HCT116 (cell line): Measurements from ENCODE around the gene RAB4B. TPM values are rescaled to one million over a fixed set of nuclear protein-coding genes. Genes with fewer than 3 reads are reported as not detected.

Experiments
- ATAC-seq: fragments of 200-7000 bp; cut with Tn5 transposase; 2 replicates; pipeline ENCODE4 v1.9.1; 2020; ENCODE audit warnings: mild to moderate bottlenecking, moderate library complexity
- BruUV-seq: library from RNA; stranded (reverse); fragments of 400-500 nt; replicated peaks from 2 replicates; lab custom pipeline; 2021; lab: Mats Ljungman, UMichigan
- CTCF ChIA-PET: fragments of 300-600 bp; sonication (Branson Sonifier 250); formaldehyde crosslinking; loops from one replicate; lab custom pipeline; 2021; ENCODE audit warnings: antibody characterized with exemption; lab: Charles Lee
- POLR2A ChIA-PET: fragments of 300-600, 350-600 bp; sonication (Branson Sonifier 250); formaldehyde crosslinking; loops from one replicate; lab custom pipeline; 2021; ENCODE audit warnings: antibody characterized with exemption; lab: Charles Lee
- RAD21 ChIA-PET, 2 experiments: fragments of 300-600 bp; sonication (Branson Sonifier 250); formaldehyde crosslinking; loops; one replicate each; lab custom pipeline; 2023; ENCODE audit warnings: low total read pairs in 2 of 2; ENCODE audit not compliant: uncharacterized antibody in 2 of 2, unreplicated experiment in 2 of 2, low non-redundant PET in 1 of 2; lab: Charles Lee
- DNase-seq: peaks from one replicate; pipeline ENCODE4 v3.0.0-alpha.2; 2010; ENCODE audit warnings: low read depth, low spot score
- H2AFZ ChIP-seq: fragments of 200-600 bp; shearing (Covaris generic), sonication (generic); 2 replicates; pipeline ENCODE4 v1.6.1; 2017; ENCODE audit warnings: low read depth, mixed run types, mixed read lengths, antibody characterized with exemption, low read length; ENCODE audit not compliant: poor library complexity, severe bottlenecking
- H3K27ac ChIP-seq: 2 replicates; pipeline ENCODE4 v1.5.1; 2012; ENCODE audit warnings: low read depth, low read length
- H3K27me3 ChIP-seq: fragments of 200-600 bp; sonication (generic); 2 replicates; pipeline ENCODE4 v1.6.1; 2016; ENCODE audit warnings: mixed run types, low read length, mixed read lengths; ENCODE audit not compliant: insufficient read depth
- H3K36me3 ChIP-seq, 2 experiments: fragments of 200-500 bp in 1 of 2; fragments of 200-600 bp in 1 of 2; sonication (Bioruptor generic) in 1 of 2; sonication (generic) in 1 of 2; 2 replicates each; pipeline versions ENCODE4 v1.5.1 to v1.6.1; 2014 to 2016; ENCODE audit warnings: low read length in 2 of 2, inconsistent platforms in 1 of 2, mixed read lengths in 1 of 2, mixed run types in 1 of 2; ENCODE audit not compliant: insufficient read depth in 2 of 2, control insufficient read depth in 1 of 2
- H3K4me1 ChIP-seq, 2 experiments: fragments of 200-600 bp in 1 of 2; sonication (generic) in 1 of 2; 2 replicates each; pipeline versions ENCODE4 v1.5.1 to v1.6.1; 2012 to 2017; ENCODE audit warnings: low read length in 2 of 2, inconsistent platforms in 1 of 2, mild to moderate bottlenecking in 1 of 2, mixed read lengths in 1 of 2, mixed run types in 1 of 2, moderate library complexity in 1 of 2; ENCODE audit not compliant: insufficient read depth in 2 of 2, control insufficient read depth in 1 of 2
- H3K4me2 ChIP-seq: fragments of 200-600 bp; sonication (generic); 2 replicates; pipeline ENCODE4 v1.6.1; 2017; ENCODE audit warnings: mixed run types, low read length, mixed read lengths
- H3K4me3 ChIP-seq, 2 experiments: fragments of 200-600 bp in 1 of 2; sonication (generic) in 1 of 2; replicated peaks in 1 of 2; 2 replicates each; pipeline ENCODE4 v1.5.1; 2011 to 2016; ENCODE audit warnings: low read length in 2 of 2, control low read depth in 1 of 2, low read depth in 1 of 2, mild to moderate bottlenecking in 1 of 2, mixed read lengths in 1 of 2, mixed run types in 1 of 2
- H3K79me2 ChIP-seq: fragments of 200-600 bp; sonication (generic); 2 replicates; pipeline ENCODE4 v1.6.1; 2017; ENCODE audit warnings: mild to moderate bottlenecking, mixed run types, low read length, moderate library complexity, mixed read lengths; ENCODE audit not compliant: insufficient read depth
- H3K9ac ChIP-seq: fragments of 200-600 bp; sonication (generic); 2 replicates; pipeline ENCODE4 v1.6.1; 2016; ENCODE audit warnings: low read length, mixed read lengths
- H3K9me2 ChIP-seq: fragments of 200-600 bp; sonication (generic), shearing (Covaris generic); 2 replicates; pipeline ENCODE4 v1.6.1; 2017; ENCODE audit warnings: mixed run types, mild to moderate bottlenecking, moderate library complexity; ENCODE audit not compliant: insufficient read depth
- H3K9me3 ChIP-seq, 2 experiments: fragments of 200-500 bp in 1 of 2; fragments of 200-600 bp in 1 of 2; sonication (Bioruptor generic) in 1 of 2; sonication (generic) in 1 of 2; 2 replicates each; pipeline ENCODE4 v1.6.1; 2014 to 2017; ENCODE audit warnings: low read length in 2 of 2, mixed read lengths in 2 of 2, inconsistent platforms in 1 of 2, low read depth in 1 of 2, mild to moderate bottlenecking in 1 of 2, mixed run types in 1 of 2, moderate library complexity in 1 of 2; ENCODE audit not compliant: control insufficient read depth in 1 of 2, insufficient read depth in 1 of 2
- H4K20me1 ChIP-seq: fragments of 200-600 bp; sonication (generic), shearing (Covaris generic); 2 replicates; pipeline ENCODE4 v1.6.1; 2017; ENCODE audit warnings: mixed run types, mild to moderate bottlenecking, moderate library complexity; ENCODE audit not compliant: insufficient read depth
- CBX3 ChIP-seq: IDR thresholded peaks from 2 replicates; pipeline ENCODE4 v1.6.1; 2012; ENCODE audit warnings: low read depth
- CEBPB ChIP-seq: IDR thresholded peaks from 2 replicates; pipeline ENCODE4 v1.6.1; 2012; ENCODE audit warnings: low read depth
- CTCF ChIP-seq, 3 experiments: fragments of 200-600 bp in 1 of 3; sonication (generic) in 1 of 3; IDR thresholded peaks in 2 of 3; conservative IDR thresholded peaks in 1 of 3; 2 replicates each; pipeline ENCODE4 v1.5.1; 2012 to 2017; ENCODE audit warnings: low read depth in 2 of 3, low read length in 2 of 3, antibody characterized with exemption in 1 of 3, borderline replicate concordance in 1 of 3, control low read depth in 1 of 3, mild to moderate bottlenecking in 1 of 3, mixed read lengths in 1 of 3, mixed run types in 1 of 3, moderate library complexity in 1 of 3; ENCODE audit not compliant: insufficient read depth in 1 of 3
- EGR1 ChIP-seq: IDR thresholded peaks from 2 replicates; pipeline ENCODE4 v1.6.1; 2012; ENCODE audit warnings: low read depth
- ELF1 ChIP-seq: IDR thresholded peaks from 2 replicates; pipeline ENCODE4 v1.6.1; 2012; ENCODE audit warnings: low read depth, borderline replicate concordance
- EZH2 ChIP-seq: fragments of 200-600 bp; sonication (generic); IDR thresholded peaks from 2 replicates; pipeline ENCODE4 v1.6.1; 2017; ENCODE audit warnings: antibody characterized with exemption, mixed run types
- JUND ChIP-seq: IDR thresholded peaks from 2 replicates; pipeline ENCODE4 v1.6.1; 2012
- MAX ChIP-seq: IDR thresholded peaks from 2 replicates; pipeline ENCODE4 v1.6.1; 2012
- POLR2A ChIP-seq: IDR thresholded peaks from 2 replicates; pipeline ENCODE4 v1.7.0; 2011; ENCODE audit warnings: borderline replicate concordance; ENCODE audit not compliant: insufficient read depth, insufficient read length; ENCODE audit errors: extremely low read depth
- POLR2AphosphoS5 ChIP-seq: IDR thresholded peaks from 2 replicates; pipeline ENCODE4 v1.6.1; 2011; ENCODE audit warnings: mild to moderate bottlenecking, low read depth, low read length, moderate library complexity
- RAD21 ChIP-seq: IDR thresholded peaks from 2 replicates; pipeline ENCODE4 v1.6.1; 2012; ENCODE audit warnings: low read depth, mild to moderate bottlenecking
- SIN3A ChIP-seq: IDR thresholded peaks from 2 replicates; pipeline ENCODE4 v1.6.1; 2012; ENCODE audit warnings: low read depth
- TCF7L2 ChIP-seq: IDR thresholded peaks from 2 replicates; pipeline ENCODE4 v1.7.0; 2011; ENCODE audit warnings: borderline replicate concordance, inconsistent platforms; ENCODE audit not compliant: insufficient read depth, insufficient read length; ENCODE audit errors: extremely low read depth
- YY1 ChIP-seq: IDR thresholded peaks from 2 replicates; pipeline ENCODE4 v1.6.1; 2011; ENCODE audit warnings: low read length, low read depth, moderate library complexity, mild to moderate bottlenecking; ENCODE audit not compliant: insufficient replicate concordance; ENCODE audit errors: extremely low read depth
- ZBTB33 ChIP-seq: IDR thresholded peaks from 2 replicates; pipeline ENCODE4 v1.6.1; 2011; ENCODE audit warnings: mild to moderate bottlenecking, low read length, moderate library complexity; ENCODE audit not compliant: insufficient replicate concordance; ENCODE audit errors: extremely low read depth
- ZFX ChIP-seq: fragments of 450-650 bp; IDR thresholded peaks from 2 replicates; pipeline ENCODE4 v1.6.1; 2017
- intact Hi-C: fragments of 100-400 bp; cut with micrococcal nuclease; formaldehyde crosslinking; loops from 2 replicates; pipeline ENCODE4 v1.10.0; 2022
- total RNA-seq: library from RNA; stranded (reverse); gene quantifications from one replicate; pipeline ENCODE4 v1.2.1, GENCODE V29; 2021; ENCODE audit not compliant: unreplicated experiment

Gene RAB4B
- total RNA-seq, 1 experiment from 2014 or later = 18.7 TPM

- no peak for DNase-seq
- H3K9ac ChIP-seq = no peak overlapping the region
- RAD21 ChIA-PET = no interaction called here
- H3K4me3 ChIP-seq = no peak overlapping the region
- H3K4me1 ChIP-seq = peaks cover 8 to 11% of the 10 kb centered on the region in 2 experiments; a peak in 2 of 4 replicates
- H3K27ac ChIP-seq = no peak overlapping the region
- H3K27me3 ChIP-seq = no peaks in the 10 kb centered on the region
- intact Hi-C loops = no loop called here
- TF ChIP-seq RAD21 = no peak
- TF ChIP-seq POLR2A = no peak
- no peak for TF ChIP-seq ELF1
- TF ChIP-seq JUND = no peak
- no peak for TF ChIP-seq CTCF (IDR thresholded peaks at IDR 0.05 in 2 of 3, conservative IDR thresholded peaks at IDR 0.05 in 1 of 3; ENCODE audit: borderline replicate concordance in 1 of 3, insufficient read depth in 1 of 3, low read depth in 2 of 3, low read length in 2 of 3)
- no peak for TF ChIP-seq YY1
- TF ChIP-seq TCF7L2 = no peak
- TF ChIP-seq ZBTB33 = no peak
- no peak for TF ChIP-seq MAX
- no peak for TF ChIP-seq ZFX
- no peak for TF ChIP-seq POLR2AphosphoS5
- TF ChIP-seq EZH2 = no peak
- TF ChIP-seq EGR1 = no peak
- TF ChIP-seq CEBPB = no peak
- TF ChIP-seq CBX3 = no peak
- no peak for TF ChIP-seq SIN3A
- TF ChIP-seq, all 23 proteins: peak for 0
- no peaks in the 10 kb centered on the region for H3K9me2 ChIP-seq
- H3K4me2 ChIP-seq = no peak overlapping the region
- ATAC-seq = no peak
- POLR2A ChIA-PET = interaction anchor here (2.2 kb wide), 1 partner anchor 10 kb away, joined by 7 read pairs; the partner anchor contains the start of gene ACTMAP
- CTCF ChIA-PET = no interaction called here
- no peaks in the 10 kb centered on the region for H3K79me2 ChIP-seq
- H3K36me3 ChIP-seq = 0 out of 4 replicates have a peak, but pooled peaks cover under 1% of the 10 kb centered on the region in 2 experiments
- BruUV-seq = no TSS peak
- no peaks in the 10 kb centered on the region for H4K20me1 ChIP-seq
- H3K9me3 ChIP-seq = no peaks in the 10 kb centered on the region
- no peak overlapping the region for H2AFZ ChIP-seq
These were observed 37.3 kb upstream of the RAB4B start for GRCh38 chr19:40740747-40741146.
